HG03442 (cell line): ENCODE data around the gene INPP5E.
"Not testable (repeated sequence)": the region's sequence is repeated elsewhere in the genome, so short reads cannot be mapped to it uniquely, and the experiment has no call there.

ENCODE experiments used
- ATAC-seq: cut with Tn5 transposase; IDR thresholded peaks from one replicate; pipeline ENCODE4 v1.9.1; 2021; ENCODE audit warnings: mild to moderate bottlenecking, moderate library complexity; ENCODE audit not compliant: unreplicated experiment

Gene INPP5E

GRCh38 chr9:136407911-136408310 is 31.7 kb downstream of the INPP5E start:
- ATAC-seq, result no peak

GRCh38 chr9:136407061-136407460 is 32.6 kb downstream of the INPP5E start:
- ATAC-seq, result not testable (repeated sequence)

GRCh38 chr9:136405904-136406303 is 33.7 kb downstream of the INPP5E start:
- not testable (repeated sequence) for ATAC-seq

- no peak for ATAC-seq
Measured at GRCh38 chr9:136405481-136405880, 34.2 kb downstream of the INPP5E start.

GRCh38 chr9:136404801-136405136 is 34.9 kb downstream of the INPP5E start:
- no peak for ATAC-seq

GRCh38 chr9:136403915-136404800 is 35.5 kb downstream of the INPP5E start:
- no peak for ATAC-seq

- ATAC-seq, result no peak
Measured at GRCh38 chr9:136403538-136403914, 36.1 kb downstream of the INPP5E start.

- ATAC-seq, result no peak
Measured at GRCh38 chr9:136402067-136402466, 37.6 kb downstream of the INPP5E start.

GRCh38 chr9:136401173-136401922 is 38.3 kb downstream of the INPP5E start:
- no peak for ATAC-seq

- peak; percentile 74 for ATAC-seq
Measured at GRCh38 chr9:136400038-136400834, 39.4 kb downstream of the INPP5E start, which contains the start of gene SNAPC4. SNAPC4 (minus strand) TSS chr9:136400170; CDS start chr9:136398428, 1,742 bp downstream.

- peak; percentile 17 for ATAC-seq
Measured at GRCh38 chr9:136399176-136400037, 40.2 kb downstream of the INPP5E start.

GRCh38 chr9:136398286-136398685 is 41.4 kb downstream of the INPP5E start:
- ATAC-seq, result no peak

- ATAC-seq, result no peak
Measured at GRCh38 chr9:136397643-136398042, 42.0 kb downstream of the INPP5E start.

- no peak for ATAC-seq
Measured at GRCh38 chr9:136396219-136396515, 43.5 kb downstream of the INPP5E start.

- no peak for ATAC-seq
Measured at GRCh38 chr9:136395345-136396218, 44.1 kb downstream of the INPP5E start.

GRCh38 chr9:136395020-136395340 is 44.7 kb downstream of the INPP5E start:
- no peak for ATAC-seq

- ATAC-seq, result no peak
Measured at GRCh38 chr9:136394312-136395019, 45.2 kb downstream of the INPP5E start.

- ATAC-seq, result no peak
Measured at GRCh38 chr9:136393531-136393930, 46.1 kb downstream of the INPP5E start.
